ENCODE measurements around the gene ARPC5L. TPM values are rescaled to one million over a fixed set of nuclear protein-coding genes. Genes with fewer than 3 reads are reported as not detected.
"Not testable (repeated sequence)": the region's sequence is repeated elsewhere in the genome, so short reads cannot be mapped to it uniquely, and the experiment has no call there.

ARPC5L gene
- total RNA-seq, 1 donor from 2014 or later, result 42.1 TPM

GRCh38 chr9:124908098-124908497 is 46.2 kb downstream of the ARPC5L start:
- no peak for DNase-seq
- Histone ChIP-seq H3K27ac (no peak overlapping the region), H3K4me1 (no peaks in the 10 kb centered on the region), H3K36me3 (peaks cover 72% of the 10 kb centered on the region), H3K4me3 (no peak overlapping the region), H3K27me3 (no peaks in the 10 kb centered on the region), H3K9me3 (no peaks in the 10 kb centered on the region)
- TF ChIP-seq CTCF (IDR thresholded peaks at IDR 0.05), result no peak
- no peak for ATAC-seq
- intact Hi-C loops (cut with DNase I), result no loop called here

DNA sequence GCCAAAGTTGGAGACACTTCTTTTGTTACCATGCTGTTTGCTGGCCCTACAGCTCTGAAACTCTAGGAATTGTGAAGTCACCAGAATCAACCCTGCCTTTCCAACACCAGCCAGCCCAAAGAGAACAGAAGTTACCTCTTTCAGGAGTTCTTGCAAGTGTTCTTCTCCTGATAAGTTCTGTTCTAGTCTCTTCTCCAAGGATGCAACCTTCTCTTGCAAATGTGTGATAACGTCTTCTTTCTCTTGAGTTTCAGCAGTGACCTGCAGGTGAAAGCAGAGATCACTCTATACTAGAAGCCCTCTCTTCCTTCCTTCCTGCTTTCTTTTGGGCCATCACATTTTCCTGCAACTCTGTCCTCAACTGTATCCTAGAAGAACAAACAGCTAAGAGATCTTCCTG is 49.8 kb downstream of the ARPC5L start:
- no peak overlapping the region for H3K27ac ChIP-seq
- intact Hi-C loops (cut with DNase I), result no loop called here
- H3K4me1 ChIP-seq, result no peaks in the 10 kb centered on the region
- H3K4me3 ChIP-seq, result no peak overlapping the region
- no peak for TF ChIP-seq CTCF (IDR thresholded peaks at IDR 0.05)
- H3K9me3 ChIP-seq, result no peaks in the 10 kb centered on the region
- H3K36me3 ChIP-seq, result peaks cover 64% of the 10 kb centered on the region
- ATAC-seq (no peak), DNase-seq (no peak)
- H3K27me3 ChIP-seq, result no peaks in the 10 kb centered on the region

DNA sequence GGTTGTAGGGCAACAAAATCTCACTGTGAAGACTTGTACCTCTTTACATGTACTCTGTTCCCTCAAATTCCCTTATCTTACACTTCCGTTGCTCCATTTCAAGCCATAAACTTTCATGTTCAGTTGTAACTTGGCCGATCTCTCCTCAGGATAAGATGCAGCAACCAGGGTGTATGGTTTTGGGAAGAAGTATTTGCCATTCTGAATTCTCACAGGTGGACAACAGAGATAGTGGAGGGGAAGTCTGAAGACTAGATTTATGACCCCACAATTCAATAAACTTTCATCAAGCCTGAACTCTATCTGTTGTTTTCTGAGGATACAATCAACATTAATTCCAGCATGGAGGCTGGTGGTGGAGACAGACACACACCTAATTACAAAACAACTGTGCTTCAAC is 51.4 kb downstream of the ARPC5L start:
- no peaks in the 10 kb centered on the region for H3K4me1 ChIP-seq
- H3K4me3 ChIP-seq, result no peak overlapping the region
- H3K36me3 ChIP-seq, result peaks cover 57% of the 10 kb centered on the region
- H3K27ac ChIP-seq, result no peak overlapping the region
- H3K27me3 ChIP-seq, result no peaks in the 10 kb centered on the region
- TF ChIP-seq CTCF (IDR thresholded peaks at IDR 0.05), result no peak
- no peaks in the 10 kb centered on the region for H3K9me3 ChIP-seq
- intact Hi-C loops (cut with DNase I), result no loop called here
- ATAC-seq (no peak), DNase-seq (no peak)

DNA sequence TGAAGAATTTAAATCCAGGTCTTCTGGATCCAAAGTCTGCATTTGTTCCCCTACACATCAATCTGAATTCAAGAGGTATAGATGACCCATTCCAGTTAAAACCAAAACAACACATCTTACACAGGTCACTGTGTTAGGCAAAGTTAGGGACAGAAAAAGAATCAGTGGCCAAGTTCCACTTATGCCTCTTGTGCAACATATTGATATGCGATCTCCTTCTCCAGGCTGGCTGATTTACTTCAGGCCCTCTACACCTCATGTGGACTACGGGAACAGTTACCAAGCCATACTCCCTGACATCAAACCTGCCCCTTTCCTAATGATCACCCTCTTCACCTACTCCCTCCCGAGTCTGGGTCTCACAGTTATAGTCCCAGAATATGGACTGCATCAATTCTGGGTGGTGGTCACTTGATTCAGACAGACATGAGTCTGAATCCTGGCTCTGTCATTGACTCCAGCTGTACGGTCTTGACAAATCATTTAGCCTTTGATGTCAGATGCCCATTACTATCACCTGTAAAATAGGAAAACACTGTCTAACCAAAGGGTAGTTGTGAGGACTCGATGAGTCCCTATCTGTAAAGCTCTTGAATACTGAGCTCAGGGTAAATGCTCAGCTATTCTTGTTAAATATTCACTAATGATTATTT is 52.9 kb downstream of the ARPC5L start:
- Histone ChIP-seq H3K4me1 (no peaks in the 10 kb centered on the region), H3K4me3 (no peak overlapping the region), H3K27ac (no peak overlapping the region), H3K36me3 (peaks cover 72% of the 10 kb centered on the region), H3K27me3 (no peaks in the 10 kb centered on the region), H3K9me3 (no peaks in the 10 kb centered on the region)
- intact Hi-C loops (cut with DNase I), result no loop called here
- ATAC-seq, result no peak
- DNase-seq, result no peak
- no peak for TF ChIP-seq CTCF (IDR thresholded peaks at IDR 0.05)

- H3K4me1 ChIP-seq; H3K4me3 ChIP-seq; H3K9me3 ChIP-seq; DNase-seq; intact Hi-C loops (cut with DNase I); ATAC-seq; H3K27me3 ChIP-seq; H3K27ac ChIP-seq: not testable (repeated sequence)
- H3K36me3 ChIP-seq, result peaks cover 66% of the 10 kb centered on the region
Observed at GRCh38 chr9:124920394-124920793, 58.5 kb downstream of the ARPC5L start.

Other genes starting within 250 kb of the ARPC5L start
- gene NR6A1, start 90.8 kb upstream of the ARPC5L start, total RNA-seq, result 4.0 TPM
- gene OLFML2A, start 85.0 kb upstream of the ARPC5L start, total RNA-seq, result 39.5 TPM
- gene WDR38, start 8.7 kb upstream of the ARPC5L start, total RNA-seq, result not detected
- gene RPL35, start 173 bp upstream of the ARPC5L start, total RNA-seq, result 794 TPM
- 17.9 TPM for gene GOLGA1, start 79.0 kb downstream of the ARPC5L start, total RNA-seq

Data from upper lobe of right lung (tissue), 1 donor.